HEK293 (cell line): ENCODE data around the gene FRMD4A.

Experiments used
- CTCF ChIP-seq: fragments of 450-650 bp; formaldehyde crosslinking; IDR thresholded peaks from 2 replicates; pipeline ENCODE4 v1.5.1; 2016; ENCODE audit warnings: missing biosample characterization, missing genetic modification characterization
- HOXA7 ChIP-seq: sonication (generic); formaldehyde crosslinking; IDR thresholded peaks from 2 replicates; pipeline ENCODE4 v1.8.1; 2022; ENCODE audit warnings: missing genetic modification reagents, borderline replicate concordance
- INSM2 ChIP-seq: fragments of 450-650 bp; formaldehyde crosslinking; IDR thresholded peaks from 2 replicates; pipeline ENCODE4 v1.5.1; 2016; ENCODE audit warnings: missing biosample characterization, missing genetic modification characterization
- SP2 ChIP-seq: fragments of 450-650 bp; formaldehyde crosslinking; IDR thresholded peaks from 2 replicates; pipeline ENCODE4 v1.5.1; 2016; ENCODE audit warnings: missing biosample characterization, missing genetic modification characterization
- ZBTB20 ChIP-seq: fragments of 450-650 bp; formaldehyde crosslinking; IDR thresholded peaks from 2 replicates; pipeline ENCODE4 v1.5.1; 2016; ENCODE audit warnings: missing biosample characterization, missing genetic modification characterization
- ZNF184 ChIP-seq: fragments of 450-650 bp; IDR thresholded peaks from 2 replicates; pipeline ENCODE4 v1.5.1; 2018; ENCODE audit warnings: missing biosample characterization, mild to moderate bottlenecking, missing genetic modification characterization
- ZNF350 ChIP-seq: fragments of 450-650 bp; formaldehyde crosslinking; IDR thresholded peaks from 2 replicates; pipeline ENCODE4 v1.5.0; 2017; ENCODE audit warnings: missing biosample characterization, mild to moderate bottlenecking, missing genetic modification characterization
- ZNF391 ChIP-seq: fragments of 450-650 bp; formaldehyde crosslinking; IDR thresholded peaks from 2 replicates; pipeline ENCODE4 v1.5.1; 2016; ENCODE audit warnings: low read depth, missing biosample characterization, missing genetic modification characterization, borderline replicate concordance
- ZNF404 ChIP-seq: fragments of 450-650 bp; formaldehyde crosslinking; IDR thresholded peaks from 2 replicates; pipeline ENCODE4 v1.5.1; 2017; ENCODE audit warnings: missing biosample characterization, missing genetic modification characterization

- TF ChIP-seq SP2 (tag by site-specific recombination): no peak
- TF ChIP-seq INSM2 (tag by site-specific recombination): no peak
- TF ChIP-seq CTCF (tag by site-specific recombination): no peak
- TF ChIP-seq ZBTB20: no peak
- no peak for TF ChIP-seq HOXA7 (CRISPR knock-in tag)
- TF ChIP-seq ZNF404: no peak
- TF ChIP-seq ZNF350 (tag by site-specific recombination): no peak
- no peak for TF ChIP-seq ZNF391 (tag by site-specific recombination)
- TF ChIP-seq ZNF184 (tag by site-specific recombination): no peak
These were observed 36.2 kb downstream of the FRMD4A start for GRCh38 chr10:14294347-14295059.
